Measurements from ENCODE around the gene UBTF.

- TF ChIP-seq POLR2A (IDR thresholded peaks at IDR 0.05) = no peak
- no peak for TF ChIP-seq CTCF (IDR thresholded peaks at IDR 0.05)
Observed at GRCh38 chr17:44164476-44164875, 55.0 kb downstream of the UBTF start.

All from breast epithelium (tissue), 3 donors.